ENCODE results near the gene TEX2. TPM values are rescaled to one million over a fixed set of nuclear protein-coding genes. Genes with fewer than 3 reads are reported as not detected.
"Not testable (repeated sequence)": the region's sequence is repeated elsewhere in the genome, so short reads cannot be mapped to it uniquely, and the experiment has no call there.

TEX2 gene
- total RNA-seq, 1 experiment from 2014 or later = 10.8 TPM

DNA sequence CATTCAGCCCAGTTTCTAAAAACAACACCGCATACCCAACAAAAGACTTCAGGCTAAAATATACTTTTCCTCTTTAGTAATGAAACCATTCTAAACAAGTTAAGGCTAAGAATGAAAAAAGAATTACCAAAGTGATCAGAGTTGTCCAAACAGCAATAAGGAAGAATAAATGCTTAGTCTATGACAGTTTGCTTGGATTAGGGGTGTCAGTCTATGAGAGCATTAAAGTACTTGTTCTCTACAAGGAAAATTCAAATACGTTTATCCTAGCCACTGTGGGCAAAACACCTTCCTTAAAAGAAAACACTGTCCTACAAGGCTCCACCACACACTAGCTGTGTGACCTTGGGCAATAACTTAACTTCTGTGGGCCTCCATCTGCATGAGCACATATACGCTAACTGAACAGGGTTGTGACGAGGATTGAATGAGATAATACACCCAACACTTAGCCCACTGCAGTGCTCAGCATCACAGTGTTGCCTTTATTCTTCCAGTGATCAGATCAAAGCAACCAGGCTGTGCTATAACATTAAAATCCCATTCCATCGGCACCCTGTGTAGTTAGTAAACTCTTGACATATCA lies 53.6 kb downstream of the TEX2 start:
- DNase-seq (ENCODE audit: low spot score) (no peak), ATAC-seq (no peak)
- TF ChIP-seq GABPB1 (CRISPR knock-in tag; IDR thresholded peaks at IDR 0.05) (no peak), HMGA2 (CRISPR knock-in tag; IDR thresholded peaks at IDR 0.05) (no peak), ZNF138 (CRISPR knock-in tag; conservative IDR thresholded peaks at IDR 0.05) (no peak), FOXP1 (CRISPR knock-in tag; IDR thresholded peaks at IDR 0.05; ENCODE audit: borderline replicate concordance) (no peak), ZNF263 (CRISPR knock-in tag; IDR thresholded peaks at IDR 0.05; ENCODE audit: low read depth) (no peak)
- TF ChIP-seq, protein P1, sequence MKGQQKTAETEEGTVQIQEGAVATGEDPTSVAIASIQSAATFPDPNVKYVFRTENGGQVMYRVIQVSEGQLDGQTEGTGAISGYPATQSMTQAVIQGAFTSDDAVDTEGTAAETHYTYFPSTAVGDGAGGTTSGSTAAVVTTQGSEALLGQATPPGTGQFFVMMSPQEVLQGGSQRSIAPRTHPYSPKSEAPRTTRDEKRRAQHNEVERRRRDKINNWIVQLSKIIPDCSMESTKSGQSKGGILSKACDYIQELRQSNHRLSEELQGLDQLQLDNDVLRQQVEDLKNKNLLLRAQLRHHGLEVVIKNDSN (CRISPR knock-in tag; IDR thresholded peaks at IDR 0.05) = no peak
- TF ChIP-seq, protein P2, sequence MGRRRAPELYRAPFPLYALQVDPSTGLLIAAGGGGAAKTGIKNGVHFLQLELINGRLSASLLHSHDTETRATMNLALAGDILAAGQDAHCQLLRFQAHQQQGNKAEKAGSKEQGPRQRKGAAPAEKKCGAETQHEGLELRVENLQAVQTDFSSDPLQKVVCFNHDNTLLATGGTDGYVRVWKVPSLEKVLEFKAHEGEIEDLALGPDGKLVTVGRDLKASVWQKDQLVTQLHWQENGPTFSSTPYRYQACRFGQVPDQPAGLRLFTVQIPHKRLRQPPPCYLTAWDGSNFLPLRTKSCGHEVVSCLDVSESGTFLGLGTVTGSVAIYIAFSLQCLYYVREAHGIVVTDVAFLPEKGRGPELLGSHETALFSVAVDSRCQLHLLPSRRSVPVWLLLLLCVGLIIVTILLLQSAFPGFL (CRISPR knock-in tag; IDR thresholded peaks at IDR 0.05; ENCODE audit: borderline replicate concordance) = no peak
- Mint-ChIP-seq H3K4me1 (peaks cover 23% of the 10 kb centered on the region), H3K27me3 (ENCODE audit: low read depth) (no peaks in the 10 kb centered on the region), H3K27ac (peak overlapping the region; percentile 55), H3K4me3 (no peak overlapping the region), H3K36me3 (peaks cover 15% of the 10 kb centered on the region), H3K9me3 (no peaks in the 10 kb centered on the region)
- ChIA-PET POLR2A (no interaction called here), CTCF (interaction anchor here (1.2 kb wide), 1 partner anchor 27 kb away, joined by 5 read pairs; no protein-coding TSS in a partner anchor)

DNA sequence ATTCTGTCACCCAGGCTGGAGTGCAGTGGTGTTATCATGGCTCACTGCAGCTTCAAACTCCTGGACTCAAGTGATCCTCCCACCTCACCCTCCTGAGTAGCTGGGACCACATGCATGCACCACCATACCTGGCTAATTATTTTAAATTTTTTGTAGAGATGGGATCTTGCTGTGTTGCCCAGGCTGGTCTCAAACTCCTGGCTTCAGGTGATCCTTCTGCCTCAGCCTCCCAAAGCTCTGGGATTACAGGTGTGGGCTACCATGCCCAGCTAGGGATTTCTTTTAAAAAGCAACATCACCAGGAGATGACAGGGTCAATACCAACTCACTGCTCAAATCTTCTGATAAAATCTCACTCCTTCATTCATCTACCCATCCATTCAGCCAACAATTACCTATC lies 54.4 kb downstream of the TEX2 start:
- peak; percentile 42; the same call in 1 of the 2 replicates for TF ChIP-seq ZNF121 (CRISPR knock-in tag; IDR thresholded peaks at IDR 0.05)
- H3K9me3 Mint-ChIP-seq; DNase-seq (ENCODE audit: low spot score); POLR2A ChIA-PET; H3K27me3 Mint-ChIP-seq (ENCODE audit: low read depth); H3K4me3 Mint-ChIP-seq; ATAC-seq; H3K27ac Mint-ChIP-seq: not testable (repeated sequence)
- Mint-ChIP-seq H3K36me3 (peaks cover 15% of the 10 kb centered on the region), H3K4me1 (peaks cover 23% of the 10 kb centered on the region)
- CTCF ChIA-PET = interaction anchor here (0.7 to 1.4 kb wide), 3 partner anchors 26 to 342 kb away, joined by 3 to 4 read pairs (median 3); no protein-coding TSS in a partner anchor

DNA sequence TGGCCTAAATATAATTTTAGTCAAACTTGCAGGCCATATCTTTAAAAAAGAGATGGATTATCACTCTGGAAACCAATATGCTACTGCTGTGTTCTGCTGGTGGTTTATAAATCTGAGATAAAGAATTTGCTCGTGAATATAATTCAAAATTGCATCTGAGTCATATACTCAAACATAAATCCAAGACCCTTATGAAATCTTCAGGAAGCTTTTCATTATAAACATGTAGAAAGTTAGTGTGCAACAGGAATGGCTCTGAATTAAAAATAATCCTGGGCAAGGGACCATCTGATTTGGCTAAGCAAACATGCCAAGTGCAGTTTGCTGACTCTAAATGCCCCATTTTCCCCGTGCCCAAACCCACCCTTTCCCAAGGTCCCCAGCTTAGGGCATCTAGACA lies 57.3 kb downstream of the TEX2 start:
- Mint-ChIP-seq H3K4me3 (no peak overlapping the region), H3K9me3 (no peaks in the 10 kb centered on the region), H3K27me3 (ENCODE audit: low read depth) (no peaks in the 10 kb centered on the region), H3K27ac (no peak overlapping the region), H3K4me1 (peaks cover 46% of the 10 kb centered on the region), H3K36me3 (no peaks in the 10 kb centered on the region; the same call in 1 of the 2 replicates)
- ATAC-seq (no peak), DNase-seq (ENCODE audit: low spot score) (no peak)
- TF ChIP-seq FOXP1 (CRISPR knock-in tag; IDR thresholded peaks at IDR 0.05; ENCODE audit: borderline replicate concordance) (no peak), NFATC4 (CRISPR knock-in tag; IDR thresholded peaks at IDR 0.05) (no peak), ZNF317 (CRISPR knock-in tag; IDR thresholded peaks at IDR 0.05; ENCODE audit: borderline replicate concordance, low read depth) (no peak), TCF7 (CRISPR knock-in tag; IDR thresholded peaks at IDR 0.05; ENCODE audit: low read depth) (no peak), GRHL2 (CRISPR knock-in tag; IDR thresholded peaks at IDR 0.05; ENCODE audit: insufficient replicate concordance, severe bottlenecking) (no peak), MYBL2 (CRISPR knock-in tag; IDR thresholded peaks at IDR 0.05) (no peak), ATF1 (CRISPR knock-in tag; IDR thresholded peaks at IDR 0.05) (no peak)
- TF ChIP-seq, protein P3, sequence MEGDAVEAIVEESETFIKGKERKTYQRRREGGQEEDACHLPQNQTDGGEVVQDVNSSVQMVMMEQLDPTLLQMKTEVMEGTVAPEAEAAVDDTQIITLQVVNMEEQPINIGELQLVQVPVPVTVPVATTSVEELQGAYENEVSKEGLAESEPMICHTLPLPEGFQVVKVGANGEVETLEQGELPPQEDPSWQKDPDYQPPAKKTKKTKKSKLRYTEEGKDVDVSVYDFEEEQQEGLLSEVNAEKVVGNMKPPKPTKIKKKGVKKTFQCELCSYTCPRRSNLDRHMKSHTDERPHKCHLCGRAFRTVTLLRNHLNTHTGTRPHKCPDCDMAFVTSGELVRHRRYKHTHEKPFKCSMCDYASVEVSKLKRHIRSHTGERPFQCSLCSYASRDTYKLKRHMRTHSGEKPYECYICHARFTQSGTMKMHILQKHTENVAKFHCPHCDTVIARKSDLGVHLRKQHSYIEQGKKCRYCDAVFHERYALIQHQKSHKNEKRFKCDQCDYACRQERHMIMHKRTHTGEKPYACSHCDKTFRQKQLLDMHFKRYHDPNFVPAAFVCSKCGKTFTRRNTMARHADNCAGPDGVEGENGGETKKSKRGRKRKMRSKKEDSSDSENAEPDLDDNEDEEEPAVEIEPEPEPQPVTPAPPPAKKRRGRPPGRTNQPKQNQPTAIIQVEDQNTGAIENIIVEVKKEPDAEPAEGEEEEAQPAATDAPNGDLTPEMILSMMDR (IDR thresholded peaks at IDR 0.05) = no peak
- TF ChIP-seq, protein P4, sequence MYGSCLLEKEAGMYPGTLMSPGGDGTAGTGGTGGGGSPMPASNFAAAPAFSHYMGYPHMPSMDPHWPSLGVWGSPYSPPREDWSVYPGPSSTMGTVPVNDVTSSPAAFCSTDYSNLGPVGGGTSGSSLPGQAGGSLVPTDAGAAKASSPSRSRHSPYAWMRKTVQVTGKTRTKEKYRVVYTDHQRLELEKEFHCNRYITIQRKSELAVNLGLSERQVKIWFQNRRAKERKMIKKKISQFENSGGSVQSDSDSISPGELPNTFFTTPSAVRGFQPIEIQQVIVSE (CRISPR knock-in tag; IDR thresholded peaks at IDR 0.05; ENCODE audit: borderline replicate concordance) = no peak
- TF ChIP-seq, protein P5, sequence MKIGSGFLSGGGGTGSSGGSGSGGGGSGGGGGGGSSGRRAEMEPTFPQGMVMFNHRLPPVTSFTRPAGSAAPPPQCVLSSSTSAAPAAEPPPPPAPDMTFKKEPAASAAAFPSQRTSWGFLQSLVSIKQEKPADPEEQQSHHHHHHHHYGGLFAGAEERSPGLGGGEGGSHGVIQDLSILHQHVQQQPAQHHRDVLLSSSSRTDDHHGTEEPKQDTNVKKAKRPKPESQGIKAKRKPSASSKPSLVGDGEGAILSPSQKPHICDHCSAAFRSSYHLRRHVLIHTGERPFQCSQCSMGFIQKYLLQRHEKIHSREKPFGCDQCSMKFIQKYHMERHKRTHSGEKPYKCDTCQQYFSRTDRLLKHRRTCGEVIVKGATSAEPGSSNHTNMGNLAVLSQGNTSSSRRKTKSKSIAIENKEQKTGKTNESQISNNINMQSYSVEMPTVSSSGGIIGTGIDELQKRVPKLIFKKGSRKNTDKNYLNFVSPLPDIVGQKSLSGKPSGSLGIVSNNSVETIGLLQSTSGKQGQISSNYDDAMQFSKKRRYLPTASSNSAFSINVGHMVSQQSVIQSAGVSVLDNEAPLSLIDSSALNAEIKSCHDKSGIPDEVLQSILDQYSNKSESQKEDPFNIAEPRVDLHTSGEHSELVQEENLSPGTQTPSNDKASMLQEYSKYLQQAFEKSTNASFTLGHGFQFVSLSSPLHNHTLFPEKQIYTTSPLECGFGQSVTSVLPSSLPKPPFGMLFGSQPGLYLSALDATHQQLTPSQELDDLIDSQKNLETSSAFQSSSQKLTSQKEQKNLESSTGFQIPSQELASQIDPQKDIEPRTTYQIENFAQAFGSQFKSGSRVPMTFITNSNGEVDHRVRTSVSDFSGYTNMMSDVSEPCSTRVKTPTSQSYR (CRISPR knock-in tag; IDR thresholded peaks at IDR 0.05) = no peak
- TF ChIP-seq, protein P6, sequence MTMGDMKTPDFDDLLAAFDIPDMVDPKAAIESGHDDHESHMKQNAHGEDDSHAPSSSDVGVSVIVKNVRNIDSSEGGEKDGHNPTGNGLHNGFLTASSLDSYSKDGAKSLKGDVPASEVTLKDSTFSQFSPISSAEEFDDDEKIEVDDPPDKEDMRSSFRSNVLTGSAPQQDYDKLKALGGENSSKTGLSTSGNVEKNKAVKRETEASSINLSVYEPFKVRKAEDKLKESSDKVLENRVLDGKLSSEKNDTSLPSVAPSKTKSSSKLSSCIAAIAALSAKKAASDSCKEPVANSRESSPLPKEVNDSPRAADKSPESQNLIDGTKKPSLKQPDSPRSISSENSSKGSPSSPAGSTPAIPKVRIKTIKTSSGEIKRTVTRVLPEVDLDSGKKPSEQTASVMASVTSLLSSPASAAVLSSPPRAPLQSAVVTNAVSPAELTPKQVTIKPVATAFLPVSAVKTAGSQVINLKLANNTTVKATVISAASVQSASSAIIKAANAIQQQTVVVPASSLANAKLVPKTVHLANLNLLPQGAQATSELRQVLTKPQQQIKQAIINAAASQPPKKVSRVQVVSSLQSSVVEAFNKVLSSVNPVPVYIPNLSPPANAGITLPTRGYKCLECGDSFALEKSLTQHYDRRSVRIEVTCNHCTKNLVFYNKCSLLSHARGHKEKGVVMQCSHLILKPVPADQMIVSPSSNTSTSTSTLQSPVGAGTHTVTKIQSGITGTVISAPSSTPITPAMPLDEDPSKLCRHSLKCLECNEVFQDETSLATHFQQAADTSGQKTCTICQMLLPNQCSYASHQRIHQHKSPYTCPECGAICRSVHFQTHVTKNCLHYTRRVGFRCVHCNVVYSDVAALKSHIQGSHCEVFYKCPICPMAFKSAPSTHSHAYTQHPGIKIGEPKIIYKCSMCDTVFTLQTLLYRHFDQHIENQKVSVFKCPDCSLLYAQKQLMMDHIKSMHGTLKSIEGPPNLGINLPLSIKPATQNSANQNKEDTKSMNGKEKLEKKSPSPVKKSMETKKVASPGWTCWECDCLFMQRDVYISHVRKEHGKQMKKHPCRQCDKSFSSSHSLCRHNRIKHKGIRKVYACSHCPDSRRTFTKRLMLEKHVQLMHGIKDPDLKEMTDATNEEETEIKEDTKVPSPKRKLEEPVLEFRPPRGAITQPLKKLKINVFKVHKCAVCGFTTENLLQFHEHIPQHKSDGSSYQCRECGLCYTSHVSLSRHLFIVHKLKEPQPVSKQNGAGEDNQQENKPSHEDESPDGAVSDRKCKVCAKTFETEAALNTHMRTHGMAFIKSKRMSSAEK (CRISPR knock-in tag; IDR thresholded peaks at IDR 0.05; ENCODE audit: borderline replicate concordance) = no peak
- TF ChIP-seq, protein P7, sequence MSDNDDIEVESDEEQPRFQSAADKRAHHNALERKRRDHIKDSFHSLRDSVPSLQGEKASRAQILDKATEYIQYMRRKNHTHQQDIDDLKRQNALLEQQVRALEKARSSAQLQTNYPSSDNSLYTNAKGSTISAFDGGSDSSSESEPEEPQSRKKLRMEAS (CRISPR knock-in tag; IDR thresholded peaks at IDR 0.05) = no peak
- ChIA-PET CTCF (interaction anchor here (0.6 to 2.1 kb wide), 3 partner anchors 11 to 374 kb away, joined by 3 to 8 read pairs (median 4); no protein-coding TSS in a partner anchor), POLR2A (interaction anchor here (0.7 to 1.1 kb wide), 2 partner anchors 20 to 31 kb away, joined by 3 to 8 read pairs; no protein-coding TSS in a partner anchor)

Measured in WTC11 (cell line).